Measurements from ENCODE around the gene CDV3.

Gene CDV3

DNA sequence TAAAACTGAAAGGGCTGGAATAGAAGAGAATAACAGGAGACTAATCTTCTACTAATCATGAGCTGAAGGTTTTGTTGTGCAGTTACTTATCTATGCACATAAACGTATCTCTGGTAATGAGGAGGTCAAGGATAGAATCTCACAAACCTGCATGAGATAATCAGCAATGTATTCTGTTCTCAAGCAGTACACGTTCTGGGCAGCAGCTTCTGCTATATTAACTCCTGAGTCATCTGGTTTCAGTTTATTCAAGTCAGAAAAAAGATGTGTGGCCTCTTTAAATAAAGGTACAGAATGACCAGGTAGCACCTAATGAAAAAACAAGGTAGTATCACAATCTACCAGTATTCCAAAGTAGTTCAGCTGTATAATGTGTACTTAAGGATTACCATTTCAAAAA, 34.9 kb downstream of the CDV3 start:
- DNase-seq = no peak

DNA sequence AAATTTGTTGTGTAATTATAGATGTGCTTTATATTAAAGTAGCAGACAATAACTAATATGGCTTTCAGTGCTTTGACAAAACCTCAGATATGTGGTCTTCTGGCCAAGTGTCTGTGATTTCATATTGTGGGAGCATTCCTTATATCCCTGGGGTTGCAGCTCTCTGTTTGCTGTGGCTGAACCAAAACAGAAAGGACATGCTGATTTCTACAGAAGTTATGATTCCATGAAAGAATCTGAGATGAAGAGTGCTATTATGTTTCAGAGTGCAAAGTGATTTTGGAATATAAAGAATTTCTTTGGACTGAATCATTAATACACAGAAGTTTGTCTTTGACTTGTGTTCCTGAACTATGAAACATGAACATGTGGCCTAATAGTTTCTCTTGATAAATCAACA, 36.5 kb downstream of the CDV3 start:
- no peak for DNase-seq

DNA sequence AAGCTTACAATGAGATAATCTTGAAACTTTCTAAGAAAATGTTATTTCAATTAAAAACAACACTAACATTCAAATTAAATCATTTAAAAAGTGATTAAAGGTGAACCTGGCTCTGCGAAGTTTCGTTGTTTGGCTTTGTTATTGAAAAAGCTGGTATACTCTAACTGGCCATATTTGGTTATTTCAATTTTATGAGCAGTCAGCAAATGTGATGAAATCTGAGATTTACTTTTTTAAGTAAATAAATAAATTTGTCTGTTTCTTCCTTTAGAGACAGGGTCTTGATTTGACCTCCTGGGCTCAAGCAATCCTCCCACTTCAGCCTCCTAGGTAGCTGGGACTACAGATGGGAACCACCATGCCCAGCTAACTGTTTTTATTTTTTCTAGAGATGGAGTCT, 38.0 kb downstream of the CDV3 start:
- DNase-seq = no peak

DNA sequence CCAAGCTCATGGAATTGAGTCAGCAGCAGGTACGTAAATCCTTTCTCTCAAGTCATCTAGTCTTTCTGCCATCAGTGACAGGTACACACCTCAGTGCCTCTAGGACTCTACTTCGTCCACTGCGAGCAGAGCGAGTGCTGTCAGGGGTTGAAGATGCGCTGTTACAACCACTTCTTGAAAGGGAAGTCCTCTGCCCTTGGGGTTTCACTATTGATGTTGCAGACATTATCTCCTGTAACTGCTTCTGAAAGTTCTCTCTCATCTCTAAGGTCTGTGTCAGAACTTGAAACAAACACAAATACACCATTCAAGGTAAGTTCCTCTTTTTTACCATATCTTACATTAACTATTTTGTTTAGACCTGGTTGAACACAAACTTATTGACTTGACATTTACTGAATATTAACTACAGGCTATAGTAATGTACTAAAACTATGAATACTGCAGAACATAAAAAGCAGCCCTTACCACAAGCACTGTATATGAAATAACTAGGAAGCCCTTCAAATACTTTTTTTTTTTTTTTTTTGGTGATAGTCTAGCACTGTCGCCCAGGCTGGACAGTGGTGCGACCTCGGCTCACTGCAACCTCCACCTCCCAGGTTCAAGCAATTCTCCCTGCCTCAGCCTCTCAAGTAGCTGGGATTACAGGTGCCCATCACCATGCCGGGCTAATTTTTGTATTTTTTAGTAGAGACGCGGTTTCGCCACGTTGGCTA, 46.7 kb downstream of the CDV3 start:
- no peak for DNase-seq

DNA sequence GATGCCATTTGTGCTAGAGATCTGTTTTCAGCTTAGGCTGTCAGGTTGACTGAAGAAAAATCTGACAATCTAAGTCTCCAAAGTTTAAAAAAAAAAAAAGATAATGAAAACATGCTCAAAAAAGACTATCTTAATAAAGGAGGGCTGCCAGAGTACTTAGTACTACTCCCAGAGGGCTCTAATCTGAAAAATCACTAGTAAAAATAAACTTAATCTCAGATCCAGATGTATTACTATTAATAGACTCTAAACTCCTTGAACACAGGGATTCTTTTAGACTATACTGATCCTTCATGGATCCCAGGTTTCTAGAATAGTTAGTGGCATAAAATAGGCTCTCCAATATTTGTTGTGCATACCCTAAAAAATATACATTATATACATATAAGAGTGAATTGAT, 54.3 kb downstream of the CDV3 start:
- no peak for DNase-seq

DNA sequence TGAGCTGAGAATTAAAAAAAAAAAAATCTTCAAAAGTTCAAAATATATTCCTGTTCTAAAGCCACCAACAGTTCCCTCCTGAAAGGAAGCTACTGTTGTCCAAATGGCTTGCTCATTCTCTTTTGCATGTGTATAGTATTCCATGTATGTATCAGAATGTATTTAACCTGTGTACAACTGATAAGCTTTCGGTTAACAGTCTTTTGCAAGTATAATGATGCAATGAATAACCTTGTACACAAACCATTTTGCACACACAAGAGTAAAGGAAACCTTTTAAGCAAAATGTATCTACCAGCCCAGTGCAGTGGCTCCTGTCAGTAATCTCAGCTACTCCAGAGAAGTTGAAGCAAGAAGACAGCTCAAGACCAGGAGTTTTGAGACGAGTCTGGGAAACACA, 55.7 kb downstream of the CDV3 start:
- DNase-seq = no peak

DNA sequence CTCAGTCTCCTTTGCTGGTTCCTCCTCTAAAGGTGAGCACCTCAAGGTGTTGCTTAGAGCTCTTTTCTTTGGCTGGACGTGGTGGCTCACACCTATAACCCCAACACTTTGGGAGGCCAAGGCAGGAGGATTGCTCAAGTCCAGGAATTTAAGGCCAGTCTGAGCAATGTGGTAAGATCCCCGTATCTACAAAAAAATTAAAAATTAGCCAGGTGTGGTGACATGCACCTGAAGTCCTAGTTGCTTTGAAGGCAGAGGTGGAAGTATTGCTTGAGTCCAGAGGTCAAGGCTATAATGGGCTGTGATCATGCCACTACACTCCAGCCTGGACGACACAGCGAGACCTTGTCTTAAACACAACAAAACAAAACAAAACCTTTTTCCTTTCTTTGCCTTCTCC, 60.0 kb downstream of the CDV3 start:
- no peak for DNase-seq

Measured in NCI-H524 treated with DMSO at 0.1 percent for 48 hours (cell line).